Liver (tissue), 9 donors: ENCODE data around the gene ICAM5. TPM values are rescaled to one million over a fixed set of nuclear protein-coding genes. Genes with fewer than 3 reads are reported as not detected.

Experiments used
- DNase-seq: peaks from one replicate; pipeline ENCODE4 v3.0.0-alpha.2; 2017; ENCODE audit warnings: low spot score
- H3K27ac ChIP-seq, 2 donors: one replicate each; pipeline ENCODE4 v1.7.0; 2013; ENCODE audit warnings: inconsistent platforms in 2 of 2, low read length in 2 of 2, control low read depth in 1 of 2, low read depth in 1 of 2, mild to moderate bottlenecking in 1 of 2
- H3K27me3 ChIP-seq, 4 donors: one replicate each; pipeline versions ENCODE4 v1.6.1 to v1.7.0; 2013; ENCODE audit warnings: low read length in 3 of 4, inconsistent platforms in 1 of 4, mild to moderate bottlenecking in 1 of 4, moderate library complexity in 1 of 4; ENCODE audit not compliant: control insufficient read depth in 4 of 4, insufficient read depth in 4 of 4
- H3K36me3 ChIP-seq, 4 donors: one replicate each; pipeline versions ENCODE4 v1.6.1 to v1.7.0; 2013; ENCODE audit warnings: low read length in 3 of 4, mild to moderate bottlenecking in 3 of 4, low read depth in 1 of 4, moderate library complexity in 1 of 4; ENCODE audit not compliant: control insufficient read depth in 4 of 4, insufficient read depth in 3 of 4
- H3K4me1 ChIP-seq, 4 donors: one replicate each; pipeline versions ENCODE4 v1.6.1 to v1.7.0; 2013; ENCODE audit warnings: low read length in 3 of 4, mild to moderate bottlenecking in 3 of 4, moderate library complexity in 1 of 4; ENCODE audit not compliant: control insufficient read depth in 4 of 4, insufficient read depth in 4 of 4
- H3K4me3 ChIP-seq, 3 donors: one replicate each; pipeline versions ENCODE4 v1.6.1 to v1.7.0; 2013; ENCODE audit warnings: low read length in 3 of 3, control low read depth in 1 of 3, low read depth in 1 of 3, mild to moderate bottlenecking in 1 of 3
- H3K9ac ChIP-seq, 2 donors: one replicate each; pipeline ENCODE4 v1.7.0; 2013; ENCODE audit warnings: low read length in 2 of 2, mild to moderate bottlenecking in 2 of 2, moderate library complexity in 2 of 2, control low read depth in 1 of 2, low read depth in 1 of 2
- H3K9me3 ChIP-seq, 4 donors: one replicate each; pipeline versions ENCODE4 v1.6.1 to v1.7.0; 2013; ENCODE audit warnings: low read length in 3 of 4; ENCODE audit not compliant: control insufficient read depth in 4 of 4
- ATF3 ChIP-seq: IDR thresholded peaks from 2 replicates; pipeline ENCODE4 v1.6.1; 2016; ENCODE audit warnings: antibody characterized with exemption
- FOXA1 ChIP-seq: IDR thresholded peaks from 2 replicates; pipeline ENCODE4 v1.6.1; 2016; ENCODE audit warnings: antibody characterized with exemption
- FOXA2 ChIP-seq: IDR thresholded peaks from 2 replicates; pipeline ENCODE4 v1.6.1; 2016; ENCODE audit warnings: antibody characterized with exemption
- GABPA ChIP-seq, 2 donors: IDR thresholded peaks in 1 of 2; conservative IDR thresholded peaks in 1 of 2; 2 replicates each; pipeline ENCODE4 v1.6.1; 2016; ENCODE audit warnings: antibody characterized with exemption in 2 of 2, mild to moderate bottlenecking in 1 of 2, moderate library complexity in 1 of 2
- HNF4A ChIP-seq, 2 donors: conservative IDR thresholded peaks; 2 replicates each; pipeline ENCODE4 v1.6.1; 2016; ENCODE audit warnings: antibody characterized with exemption in 2 of 2, mild to moderate bottlenecking in 2 of 2
- HNF4G ChIP-seq: IDR thresholded peaks from 2 replicates; pipeline ENCODE4 v1.6.1; 2016; ENCODE audit warnings: antibody characterized with exemption
- MAX ChIP-seq: IDR thresholded peaks from 2 replicates; pipeline ENCODE4 v1.6.1; 2016; ENCODE audit warnings: antibody characterized with exemption
- NR2F2 ChIP-seq: IDR thresholded peaks from 2 replicates; pipeline ENCODE4 v1.6.1; 2016; ENCODE audit warnings: antibody characterized with exemption
- RXRA ChIP-seq, 2 donors: IDR thresholded peaks; 2 replicates each; pipeline ENCODE4 v1.6.1; 2017 to 2018; ENCODE audit warnings: antibody characterized with exemption in 2 of 2, mild to moderate bottlenecking in 1 of 2
- TAF1 ChIP-seq: conservative IDR thresholded peaks from 2 replicates; pipeline ENCODE4 v1.6.1; 2016; ENCODE audit warnings: antibody characterized with exemption, mild to moderate bottlenecking
- ZBTB33 ChIP-seq: IDR thresholded peaks from 2 replicates; pipeline ENCODE4 v1.6.1; 2016; ENCODE audit warnings: antibody characterized with exemption
- WGBS: extraction: QIAGEN DNeasy Blood & Tissue Kit; methylation state at CpG from one replicate; pipeline ENCODE4 v1.1.7; 2013; 5-methylcytosine and 5-hydroxymethylcytosine counted together
- polyA plus RNA-seq, 2 donors: library from polyadenylated mRNA; stranded (reverse) in 1 of 2; unstranded in 1 of 2; fragments of 200-250 nt in 1 of 2; fragments of >200 nt in 1 of 2; fragmentation: Nextera tagmentation in 1 of 2; extraction: Ambion mirVana in 1 of 2; gene quantifications; one replicate each; pipeline versions ENCODE4 v1.2.1 to v1.2.3, GENCODE V29; 2013 to 2015
- total RNA-seq, 2 donors: library from RNA; depleted of rRNA; stranded (reverse); fragments of >200 nt; gene quantifications; one replicate each; pipeline ENCODE4 v1.2.3, GENCODE V29; 2014
- TF ChIP-seq, protein P1 (sequence below): IDR thresholded peaks from 2 replicates; pipeline ENCODE4 v1.6.1; 2016; ENCODE audit warnings: antibody characterized with exemption, mild to moderate bottlenecking
- donor health status: healthy.
- donor health status: healthy.
- donor health status: healthy.
- donor health status: healthy.
- donor health status: healthy.

Gene ICAM5
- total and polyA plus RNA-seq, 4 donors = 0.02 to 2.5 (median 1.0) TPM; not detected in 1

GRCh38 chr19:10284960-10285278 is 4.8 kb upstream of the ICAM5 start:
- WGBS = 97% methylated on average over 13 of the region's 13 CpGs
- H3K9ac ChIP-seq = no peak overlapping the region
- H3K27ac ChIP-seq = no peak overlapping the region
- peaks cover 0 to 2% (median 0%) of the 10 kb centered on the region in 4 donors for H3K27me3 ChIP-seq
- H3K36me3 ChIP-seq = peaks cover 14 to 47% (median 29%) of the 10 kb centered on the region in 4 donors
- TF ChIP-seq FOXA2 = no peak
- TF ChIP-seq HNF4G = no peak
- H3K9me3 ChIP-seq = no peaks in the 10 kb centered on the region
- peaks cover 7 to 30% (median 21%) of the 10 kb centered on the region in 4 donors for H3K4me1 ChIP-seq
- H3K4me3 ChIP-seq = no peak overlapping the region
- no peak for DNase-seq

DNA sequence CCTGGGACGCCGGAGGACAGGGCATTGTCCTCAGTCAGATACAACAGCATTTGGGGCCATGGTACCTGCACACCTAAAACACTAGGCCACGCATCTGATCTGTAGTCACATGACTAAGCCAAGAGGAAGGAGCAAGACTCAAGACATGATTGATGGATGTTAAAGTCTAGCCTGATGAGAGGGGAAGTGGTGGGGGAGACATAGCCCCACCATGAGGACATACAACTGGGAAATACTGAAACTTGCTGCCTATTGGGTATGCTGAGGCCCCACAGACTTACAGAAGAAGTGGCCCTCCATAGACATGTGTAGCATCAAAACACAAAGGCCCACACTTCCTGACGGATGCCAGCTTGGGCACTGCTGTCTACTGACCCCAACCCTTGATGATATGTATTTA is 4.4 kb upstream of the ICAM5 start:
- no peak for DNase-seq
- H3K4me3 ChIP-seq = no peak overlapping the region
- no peaks in the 10 kb centered on the region for H3K9me3 ChIP-seq
- no peak overlapping the region for H3K27ac ChIP-seq
- H3K36me3 ChIP-seq = peaks cover 14 to 45% (median 28%) of the 10 kb centered on the region in 4 donors
- H3K27me3 ChIP-seq = peaks cover 0 to 2% (median 0%) of the 10 kb centered on the region in 4 donors
- TF ChIP-seq MAX = no peak
- WGBS = 93% methylated on average over 4 of the region's 4 CpGs
- H3K9ac ChIP-seq = no peak overlapping the region
- H3K4me1 ChIP-seq = peaks cover 7 to 33% (median 21%) of the 10 kb centered on the region in 4 donors

DNA sequence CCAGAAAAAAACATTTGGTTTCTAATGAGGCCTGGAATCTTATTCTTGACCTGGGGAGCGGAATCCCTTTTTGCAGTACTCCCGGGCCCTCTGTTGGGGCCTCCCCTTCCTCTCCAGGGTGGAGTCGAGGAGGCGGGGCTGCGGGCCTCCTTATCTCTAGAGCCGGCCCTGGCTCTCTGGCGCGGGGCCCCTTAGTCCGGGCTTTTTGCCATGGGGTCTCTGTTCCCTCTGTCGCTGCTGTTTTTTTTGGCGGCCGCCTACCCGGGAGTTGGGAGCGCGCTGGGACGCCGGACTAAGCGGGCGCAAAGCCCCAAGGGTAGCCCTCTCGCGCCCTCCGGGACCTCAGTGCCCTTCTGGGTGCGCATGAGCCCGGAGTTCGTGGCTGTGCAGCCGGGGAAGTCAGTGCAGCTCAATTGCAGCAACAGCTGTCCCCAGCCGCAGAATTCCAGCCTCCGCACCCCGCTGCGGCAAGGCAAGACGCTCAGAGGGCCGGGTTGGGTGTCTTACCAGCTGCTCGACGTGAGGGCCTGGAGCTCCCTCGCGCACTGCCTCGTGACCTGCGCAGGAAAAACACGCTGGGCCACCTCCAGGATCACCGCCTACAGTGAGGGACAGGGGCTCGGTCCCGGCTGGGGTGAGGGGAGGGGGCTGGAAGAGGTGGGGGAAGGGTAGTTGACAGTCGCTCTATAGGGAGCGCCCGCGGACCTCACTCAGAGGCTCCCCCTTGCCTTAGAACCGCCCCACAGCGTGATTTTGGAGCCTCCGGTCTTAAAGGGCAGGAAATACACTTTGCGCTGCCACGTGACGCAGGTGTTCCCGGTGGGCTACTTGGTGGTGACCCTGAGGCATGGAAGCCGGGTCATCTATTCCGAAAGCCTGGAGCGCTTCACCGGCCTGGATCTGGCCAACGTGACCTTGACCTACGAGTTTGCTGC is 2.7 kb upstream of the ICAM5 start, which contains the start of gene ICAM4:
ICAM4 (plus strand) TSS at position 153 of the 935 bp plus-strand sequence; CDS start at position 211, 58 bp downstream.
- peak; percentile 89 for DNase-seq
- H3K27me3 ChIP-seq = peaks cover 0 to 2% (median 0%) of the 10 kb centered on the region in 4 donors
- peaks cover 20 to 50% (median 35%) of the 10 kb centered on the region in 4 donors for H3K4me1 ChIP-seq
- H3K36me3 ChIP-seq = peaks cover 14 to 35% (median 23%) of the 10 kb centered on the region in 4 donors
- H3K27ac ChIP-seq = peak within 1 kb of the TSS in 1 of 2 donors; percentile 26
- WGBS = 9% methylated on average over 59 of the region's 59 CpGs
- no peak within 1 kb of the TSS for H3K4me3 ChIP-seq
- H3K9ac ChIP-seq = no peak within 1 kb of the TSS
- TF ChIP-seq RXRA (IDR thresholded peaks at IDR 0.05) (peak in 1 of 2 donors; percentile 6), NR2F2 (peak; percentile 40), TAF1 (no peak)
- no peaks in the 10 kb centered on the region for H3K9me3 ChIP-seq

DNA sequence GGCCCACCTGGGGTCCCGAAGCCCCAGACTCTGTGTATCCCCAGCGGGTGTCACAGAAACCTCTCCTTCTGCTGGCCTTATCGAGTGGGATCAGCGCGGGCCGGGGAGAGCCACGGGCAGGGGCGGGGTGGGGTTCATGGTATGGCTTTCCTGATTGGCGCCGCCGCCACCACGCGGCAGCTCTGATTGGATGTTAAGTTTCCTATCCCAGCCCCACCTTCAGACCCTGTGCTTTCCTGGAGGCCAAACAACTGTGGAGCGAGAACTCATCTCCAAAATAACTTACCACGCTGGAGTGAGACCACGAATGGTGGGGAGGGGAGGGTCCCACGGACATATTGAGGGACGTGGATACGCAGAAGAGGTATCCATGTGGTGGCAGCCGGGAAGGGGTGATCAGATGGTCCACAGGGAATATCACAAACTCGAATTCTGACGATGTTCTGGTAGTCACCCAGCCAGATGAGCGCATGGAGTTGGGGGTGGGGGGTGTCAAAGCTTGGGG is 1.0 kb upstream of the ICAM5 start:
- WGBS = 6% methylated on average over 23 of the region's 23 CpGs

More for the DNA sequence above, 1.0 kb upstream of the ICAM5 start:
- no peak for TF ChIP-seq ZBTB33
- no peak for TF ChIP-seq FOXA1
- no peak for TF ChIP-seq HNF4A (conservative IDR thresholded peaks at IDR 0.05)
- TF ChIP-seq ATF3 = no peak
- no peak for TF ChIP-seq MAX
- TF ChIP-seq GABPA (IDR thresholded peaks at IDR 0.05 in 1 of 2, conservative IDR thresholded peaks at IDR 0.05 in 1 of 2) = no peak
- TF ChIP-seq, protein P1, sequence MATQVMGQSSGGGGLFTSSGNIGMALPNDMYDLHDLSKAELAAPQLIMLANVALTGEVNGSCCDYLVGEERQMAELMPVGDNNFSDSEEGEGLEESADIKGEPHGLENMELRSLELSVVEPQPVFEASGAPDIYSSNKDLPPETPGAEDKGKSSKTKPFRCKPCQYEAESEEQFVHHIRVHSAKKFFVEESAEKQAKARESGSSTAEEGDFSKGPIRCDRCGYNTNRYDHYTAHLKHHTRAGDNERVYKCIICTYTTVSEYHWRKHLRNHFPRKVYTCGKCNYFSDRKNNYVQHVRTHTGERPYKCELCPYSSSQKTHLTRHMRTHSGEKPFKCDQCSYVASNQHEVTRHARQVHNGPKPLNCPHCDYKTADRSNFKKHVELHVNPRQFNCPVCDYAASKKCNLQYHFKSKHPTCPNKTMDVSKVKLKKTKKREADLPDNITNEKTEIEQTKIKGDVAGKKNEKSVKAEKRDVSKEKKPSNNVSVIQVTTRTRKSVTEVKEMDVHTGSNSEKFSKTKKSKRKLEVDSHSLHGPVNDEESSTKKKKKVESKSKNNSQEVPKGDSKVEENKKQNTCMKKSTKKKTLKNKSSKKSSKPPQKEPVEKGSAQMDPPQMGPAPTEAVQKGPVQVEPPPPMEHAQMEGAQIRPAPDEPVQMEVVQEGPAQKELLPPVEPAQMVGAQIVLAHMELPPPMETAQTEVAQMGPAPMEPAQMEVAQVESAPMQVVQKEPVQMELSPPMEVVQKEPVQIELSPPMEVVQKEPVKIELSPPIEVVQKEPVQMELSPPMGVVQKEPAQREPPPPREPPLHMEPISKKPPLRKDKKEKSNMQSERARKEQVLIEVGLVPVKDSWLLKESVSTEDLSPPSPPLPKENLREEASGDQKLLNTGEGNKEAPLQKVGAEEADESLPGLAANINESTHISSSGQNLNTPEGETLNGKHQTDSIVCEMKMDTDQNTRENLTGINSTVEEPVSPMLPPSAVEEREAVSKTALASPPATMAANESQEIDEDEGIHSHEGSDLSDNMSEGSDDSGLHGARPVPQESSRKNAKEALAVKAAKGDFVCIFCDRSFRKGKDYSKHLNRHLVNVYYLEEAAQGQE = no peak
- TF ChIP-seq TAF1 = no peak
- TF ChIP-seq NR2F2 = no peak
- peaks cover 0 to 8% (median 1%) of the 10 kb centered on the region in 4 donors for H3K27me3 ChIP-seq
- peaks cover 12 to 23% (median 20%) of the 10 kb centered on the region in 4 donors for H3K36me3 ChIP-seq
- H3K4me1 ChIP-seq = peaks cover 21 to 52% (median 40%) of the 10 kb centered on the region in 4 donors
- H3K9me3 ChIP-seq = no peaks in the 10 kb centered on the region
- peak overlapping the region in 1 of 3 donors; percentile 19 for H3K4me3 ChIP-seq
- DNase-seq = peak; percentile 87
- no peak overlapping the region for H3K9ac ChIP-seq
- H3K27ac ChIP-seq = no peak overlapping the region
